K562 (cell line): ENCODE measurements around the gene USP13. TPM values are rescaled to one million over a fixed set of nuclear protein-coding genes. Genes with fewer than 3 reads are reported as not detected.

Source experiments
- ARID1B ChIP-seq: fragments of 450-650 bp; IDR thresholded peaks from 2 replicates; pipeline ENCODE4 v1.6.1; 2016; ENCODE audit warnings: antibody characterized with exemption, mild to moderate bottlenecking, inconsistent platforms
- CBFA2T3 ChIP-seq: fragments of 450-650 bp; IDR thresholded peaks from 2 replicates; pipeline ENCODE4 v1.6.1; 2017
- CC2D1A ChIP-seq: fragments of 450-650 bp; IDR thresholded peaks from 2 replicates; pipeline ENCODE4 v1.6.1; 2017; ENCODE audit warnings: mild to moderate bottlenecking
- MBD2 ChIP-seq: sonication (generic); IDR thresholded peaks from 2 replicates; pipeline ENCODE4 v1.6.1; 2016; ENCODE audit warnings: low read depth, borderline replicate concordance
- MECOM ChIP-seq: fragments of 250-450 bp; sonication (Bioruptor Pico); IDR thresholded peaks from 2 replicates; pipeline ENCODE4 v1.8.0; 2022; ENCODE audit warnings: inconsistent platforms
- NFE2 ChIP-seq: IDR thresholded peaks from 2 replicates; pipeline ENCODE4 v1.6.1; 2014; ENCODE audit warnings: antibody characterized with exemption, low read depth
- RAD21 ChIP-seq, 2 experiments: fragments of 250-450 bp in 1 of 2; fragments of 450-650 bp in 1 of 2; sonication (Bioruptor Pico) in 1 of 2; formaldehyde crosslinking in 1 of 2; IDR thresholded peaks in 1 of 2; conservative IDR thresholded peaks in 1 of 2; 2 replicates each; pipeline versions ENCODE4 v1.4.0 to v1.8.0; 2020 to 2022; ENCODE audit warnings: mild to moderate bottlenecking in 2 of 2, moderate library complexity in 1 of 2
- SRF ChIP-seq, 2 experiments: fragments of 250-450, 450-650 bp in 1 of 2; sonication (Bioruptor Pico) in 1 of 2; sonication (generic) in 1 of 2; formaldehyde crosslinking; IDR thresholded peaks; 2 replicates each; pipeline versions ENCODE4 v1.5.0 to v1.5.1; 2020 to 2022; ENCODE audit warnings: mild to moderate bottlenecking in 1 of 2, missing genetic modification reagents in 1 of 2
- TAL1 ChIP-seq: fragments of 450-650 bp; IDR thresholded peaks from 2 replicates; pipeline ENCODE4 v1.6.1; 2016; ENCODE audit warnings: mild to moderate bottlenecking
- ZBTB1 ChIP-seq: sonication (generic); formaldehyde crosslinking; IDR thresholded peaks from 2 replicates; pipeline ENCODE4 v1.8.1; 2023; ENCODE audit warnings: missing genetic modification reagents, low read depth, mild to moderate bottlenecking, borderline replicate concordance
- ZKSCAN3 ChIP-seq: fragments of 250-450 bp; sonication (Bioruptor Pico); IDR thresholded peaks from 2 replicates; pipeline ENCODE4 v1.4.0; 2020
- polyA plus RNA-seq, 8 experiments: library from polyadenylated mRNA; depleted of rRNA in 4 of 8; stranded (reverse) in 5 of 8; unstranded in 3 of 8; fragments of >200 nt; fragmentation: Nextera tagmentation in 2 of 8; fragmentation: Illumina TruSeq in 1 of 8; extraction: Ambion mirVana in 2 of 8; extraction: Trizol in 1 of 8; gene quantifications; 2 replicates each; pipeline versions ENCODE4 v1.2.1 to v1.2.3, GENCODE V29; 2011 to 2014; ENCODE audit warnings: inconsistent platforms in 1 of 8, missing spikeins in 1 of 8
- total RNA-seq, 7 experiments: library from RNA; depleted of rRNA in 6 of 7; stranded (reverse); fragments of >200 nt in 6 of 7; fragmentation: Illumina TruSeq in 2 of 7; extraction: Trizol in 2 of 7; gene quantifications; 2 replicates each; pipeline versions ENCODE4 v1.2.1 to v1.2.3, GENCODE V29; 2011 to 2021; ENCODE audit warnings: low replicate concordance in 1 of 7
- TF ChIP-seq, protein P1 (sequence below): sonication (generic); formaldehyde crosslinking; IDR thresholded peaks from 2 replicates; pipeline ENCODE4 v1.8.0; 2022; ENCODE audit warnings: missing genetic modification reagents, mild to moderate bottlenecking, moderate library complexity, borderline replicate concordance
- TF ChIP-seq, protein P2 (sequence below): fragments of 450-650 bp; formaldehyde crosslinking; conservative IDR thresholded peaks from 2 replicates; pipeline ENCODE4 v1.4.0; 2022; ENCODE audit warnings: mild to moderate bottlenecking, missing genetic modification characterization
- TF ChIP-seq, protein P3 (sequence below): fragments of 250-450 bp; sonication (Bioruptor Pico); IDR thresholded peaks from 2 replicates; pipeline ENCODE4 v1.8.0; 2021; ENCODE audit warnings: moderate library complexity, mild to moderate bottlenecking, inconsistent platforms
- TF ChIP-seq, protein P4 (sequence below): fragments of 250-450 bp; sonication (Bioruptor Pico); IDR thresholded peaks from 2 replicates; pipeline ENCODE4 v1.6.1; 2021; ENCODE audit warnings: mild to moderate bottlenecking
- TF ChIP-seq, protein P5 (sequence below): IDR thresholded peaks from 2 replicates; pipeline ENCODE4 v1.6.1; 2014; ENCODE audit warnings: antibody characterized with exemption
- TF ChIP-seq, protein P6 (sequence below): IDR thresholded peaks from 2 replicates; pipeline ENCODE4 v1.6.1; 2016; ENCODE audit warnings: missing genetic modification characterization, missing compliant biosample characterization

The USP13 gene
- total and polyA plus RNA-seq, 9 of the 15 experiments (the other 6 are each of a cell fraction or from before 2014, with no cell fraction given): 0.11 to 2.3 (median 0.51) TPM

DNA sequence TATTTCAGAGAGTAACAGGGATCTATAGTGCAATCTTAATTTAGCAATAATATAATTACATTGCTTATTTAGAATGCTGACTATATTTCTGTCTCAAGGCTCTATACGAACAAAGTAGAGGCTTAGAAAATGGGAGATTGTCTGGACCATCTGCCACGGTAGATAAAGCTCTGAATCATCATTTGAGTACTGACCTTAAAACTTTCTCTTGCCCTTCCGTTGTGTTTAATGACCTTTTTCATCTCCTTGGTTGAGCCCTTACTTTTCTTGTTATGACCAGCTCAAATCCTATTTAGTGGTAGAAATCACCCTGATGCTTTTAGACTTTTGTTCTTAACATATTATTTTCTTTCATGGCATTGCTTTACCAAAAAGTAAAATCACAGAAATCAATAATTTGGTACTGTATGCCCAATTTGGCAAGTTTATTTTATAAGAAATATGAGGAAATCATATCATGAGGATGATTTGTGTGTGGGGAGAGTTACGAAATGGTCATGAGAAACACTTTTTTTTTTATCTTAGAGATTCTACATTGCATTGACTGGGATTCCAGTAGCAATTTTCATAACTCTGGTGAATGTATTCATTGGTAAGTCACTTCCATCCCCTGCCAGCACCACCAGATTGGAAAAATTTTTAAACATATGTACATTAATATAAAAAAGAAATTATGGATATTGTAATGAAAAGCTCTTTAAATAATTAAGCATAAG, 37.2 kb upstream of the USP13 start (continued):
- TF ChIP-seq, protein P1, sequence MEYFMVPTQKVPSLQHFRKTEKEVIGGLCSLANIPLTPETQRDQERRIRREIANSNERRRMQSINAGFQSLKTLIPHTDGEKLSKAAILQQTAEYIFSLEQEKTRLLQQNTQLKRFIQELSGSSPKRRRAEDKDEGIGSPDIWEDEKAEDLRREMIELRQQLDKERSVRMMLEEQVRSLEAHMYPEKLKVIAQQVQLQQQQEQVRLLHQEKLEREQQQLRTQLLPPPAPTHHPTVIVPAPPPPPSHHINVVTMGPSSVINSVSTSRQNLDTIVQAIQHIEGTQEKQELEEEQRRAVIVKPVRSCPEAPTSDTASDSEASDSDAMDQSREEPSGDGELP (CRISPR knock-in tag): no peak
- TF ChIP-seq MBD2 (peak; percentile 53; the same call in 1 of the 2 replicates), CC2D1A (no peak), ARID1B (peak; percentile 97), ZBTB1 (CRISPR knock-in tag) (no peak), RAD21 (CRISPR knock-in tag; conservative IDR thresholded peaks at IDR 0.05 in 1 of 2, IDR thresholded peaks at IDR 0.05 in 1 of 2) (no peak), SRF (CRISPR knock-in tag; IDR thresholded peaks at IDR 0.05) (no peak), ZKSCAN3 (CRISPR knock-in tag) (no peak), NFE2 (peak; percentile 65), MECOM (CRISPR knock-in tag) (no peak), TAL1 (peak; percentile 88), CBFA2T3 (peak; percentile 93)
- TF ChIP-seq, protein P2, sequence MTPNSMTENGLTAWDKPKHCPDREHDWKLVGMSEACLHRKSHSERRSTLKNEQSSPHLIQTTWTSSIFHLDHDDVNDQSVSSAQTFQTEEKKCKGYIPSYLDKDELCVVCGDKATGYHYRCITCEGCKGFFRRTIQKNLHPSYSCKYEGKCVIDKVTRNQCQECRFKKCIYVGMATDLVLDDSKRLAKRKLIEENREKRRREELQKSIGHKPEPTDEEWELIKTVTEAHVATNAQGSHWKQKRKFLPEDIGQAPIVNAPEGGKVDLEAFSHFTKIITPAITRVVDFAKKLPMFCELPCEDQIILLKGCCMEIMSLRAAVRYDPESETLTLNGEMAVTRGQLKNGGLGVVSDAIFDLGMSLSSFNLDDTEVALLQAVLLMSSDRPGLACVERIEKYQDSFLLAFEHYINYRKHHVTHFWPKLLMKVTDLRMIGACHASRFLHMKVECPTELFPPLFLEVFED: no peak
- TF ChIP-seq, protein P3, sequence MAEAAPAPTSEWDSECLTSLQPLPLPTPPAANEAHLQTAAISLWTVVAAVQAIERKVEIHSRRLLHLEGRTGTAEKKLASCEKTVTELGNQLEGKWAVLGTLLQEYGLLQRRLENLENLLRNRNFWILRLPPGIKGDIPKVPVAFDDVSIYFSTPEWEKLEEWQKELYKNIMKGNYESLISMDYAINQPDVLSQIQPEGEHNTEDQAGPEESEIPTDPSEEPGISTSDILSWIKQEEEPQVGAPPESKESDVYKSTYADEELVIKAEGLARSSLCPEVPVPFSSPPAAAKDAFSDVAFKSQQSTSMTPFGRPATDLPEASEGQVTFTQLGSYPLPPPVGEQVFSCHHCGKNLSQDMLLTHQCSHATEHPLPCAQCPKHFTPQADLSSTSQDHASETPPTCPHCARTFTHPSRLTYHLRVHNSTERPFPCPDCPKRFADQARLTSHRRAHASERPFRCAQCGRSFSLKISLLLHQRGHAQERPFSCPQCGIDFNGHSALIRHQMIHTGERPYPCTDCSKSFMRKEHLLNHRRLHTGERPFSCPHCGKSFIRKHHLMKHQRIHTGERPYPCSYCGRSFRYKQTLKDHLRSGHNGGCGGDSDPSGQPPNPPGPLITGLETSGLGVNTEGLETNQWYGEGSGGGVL: no peak
- TF ChIP-seq, protein P4, sequence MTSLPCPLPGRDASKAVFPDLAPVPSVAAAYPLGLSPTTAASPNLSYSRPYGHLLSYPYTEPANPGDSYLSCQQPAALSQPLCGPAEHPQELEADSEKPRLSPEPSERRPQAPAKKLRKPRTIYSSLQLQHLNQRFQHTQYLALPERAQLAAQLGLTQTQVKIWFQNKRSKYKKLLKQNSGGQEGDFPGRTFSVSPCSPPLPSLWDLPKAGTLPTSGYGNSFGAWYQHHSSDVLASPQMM: no peak
- TF ChIP-seq, protein P5, sequence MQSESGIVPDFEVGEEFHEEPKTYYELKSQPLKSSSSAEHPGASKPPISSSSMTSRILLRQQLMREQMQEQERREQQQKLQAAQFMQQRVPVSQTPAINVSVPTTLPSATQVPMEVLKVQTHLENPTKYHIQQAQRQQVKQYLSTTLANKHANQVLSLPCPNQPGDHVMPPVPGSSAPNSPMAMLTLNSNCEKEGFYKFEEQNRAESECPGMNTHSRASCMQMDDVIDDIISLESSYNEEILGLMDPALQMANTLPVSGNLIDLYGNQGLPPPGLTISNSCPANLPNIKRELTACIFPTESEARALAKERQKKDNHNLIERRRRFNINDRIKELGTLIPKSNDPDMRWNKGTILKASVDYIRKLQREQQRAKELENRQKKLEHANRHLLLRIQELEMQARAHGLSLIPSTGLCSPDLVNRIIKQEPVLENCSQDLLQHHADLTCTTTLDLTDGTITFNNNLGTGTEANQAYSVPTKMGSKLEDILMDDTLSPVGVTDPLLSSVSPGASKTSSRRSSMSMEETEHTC: no peak
- TF ChIP-seq, protein P6, sequence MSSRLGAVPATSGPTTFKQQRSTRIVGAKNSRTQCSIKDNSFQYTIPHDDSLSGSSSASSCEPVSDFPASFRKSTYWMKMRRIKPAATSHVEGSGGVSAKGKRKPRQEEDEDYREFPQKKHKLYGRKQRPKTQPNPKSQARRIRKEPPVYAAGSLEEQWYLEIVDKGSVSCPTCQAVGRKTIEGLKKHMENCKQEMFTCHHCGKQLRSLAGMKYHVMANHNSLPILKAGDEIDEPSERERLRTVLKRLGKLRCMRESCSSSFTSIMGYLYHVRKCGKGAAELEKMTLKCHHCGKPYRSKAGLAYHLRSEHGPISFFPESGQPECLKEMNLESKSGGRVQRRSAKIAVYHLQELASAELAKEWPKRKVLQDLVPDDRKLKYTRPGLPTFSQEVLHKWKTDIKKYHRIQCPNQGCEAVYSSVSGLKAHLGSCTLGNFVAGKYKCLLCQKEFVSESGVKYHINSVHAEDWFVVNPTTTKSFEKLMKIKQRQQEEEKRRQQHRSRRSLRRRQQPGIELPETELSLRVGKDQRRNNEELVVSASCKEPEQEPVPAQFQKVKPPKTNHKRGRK (tag): no peak
